Suppressor macrophage treated with lipopolysaccharide for 1 hour (primary cell): Measurements from ENCODE around the gene SIN3A.
A peak's percentile ranks its signal among the peaks of the same experiment; 100 is the strongest.
"Not testable (repeated sequence)": the region's sequence is repeated elsewhere in the genome, so short reads cannot be mapped to it uniquely, and the experiment has no call there.

Experiments used
- DNase-seq, 3 donors: peaks; one replicate each; pipeline ENCODE4 v3.0.0-alpha.2; 2020 to 2022

Gene SIN3A

GRCh38 chr15:75450307-75451201, 936 bp downstream of the SIN3A start:
- DNase-seq, result peak; percentile 98 to 99 (median 98)

- DNase-seq, result no peak
Observed at GRCh38 chr15:75449585-75450306, 1.7 kb downstream of the SIN3A start.

GRCh38 chr15:75448171-75448570, 3.3 kb downstream of the SIN3A start:
- DNase-seq, result peak; percentile 49 to 64 (median 53)

- DNase-seq, result no peak
Observed at GRCh38 chr15:75446151-75446550, 5.3 kb downstream of the SIN3A start.

GRCh38 chr15:75445324-75445723, 6.2 kb downstream of the SIN3A start:
- DNase-seq, result not testable (repeated sequence)

- DNase-seq, result peak in 1 of 3 donors; percentile 26
Observed at GRCh38 chr15:75443972-75444453, 7.5 kb downstream of the SIN3A start.

GRCh38 chr15:75437721-75438120, 13.8 kb downstream of the SIN3A start:
- DNase-seq, result no peak

- DNase-seq, result no peak
Observed at GRCh38 chr15:75436881-75437280, 14.6 kb downstream of the SIN3A start.

- no peak for DNase-seq
Observed at GRCh38 chr15:75431682-75432081, 19.8 kb downstream of the SIN3A start.

GRCh38 chr15:75431270-75431669, 20.2 kb downstream of the SIN3A start:
- DNase-seq, result no peak

- DNase-seq, result no peak
Observed at GRCh38 chr15:75430259-75430658, 21.2 kb downstream of the SIN3A start.

GRCh38 chr15:75428152-75428551, 23.3 kb downstream of the SIN3A start:
- no peak for DNase-seq

GRCh38 chr15:75425966-75426500, 25.5 kb downstream of the SIN3A start:
- no peak for DNase-seq

- no peak for DNase-seq
Observed at GRCh38 chr15:75422554-75422953, 28.9 kb downstream of the SIN3A start.

GRCh38 chr15:75420698-75421097, 30.8 kb downstream of the SIN3A start:
- DNase-seq, result no peak

GRCh38 chr15:75416584-75416983, 34.9 kb downstream of the SIN3A start:
- DNase-seq, result no peak

- no peak for DNase-seq
Observed at GRCh38 chr15:75410196-75410595, 41.3 kb downstream of the SIN3A start.

- DNase-seq, result no peak
Observed at GRCh38 chr15:75407083-75407482, 44.4 kb downstream of the SIN3A start.

- DNase-seq, result no peak
Observed at GRCh38 chr15:75403892-75404291, 47.6 kb downstream of the SIN3A start.

GRCh38 chr15:75397494-75397893, 54.0 kb downstream of the SIN3A start:
- no peak for DNase-seq

GRCh38 chr15:75389791-75390382, 61.6 kb downstream of the SIN3A start:
- no peak for DNase-seq

GRCh38 chr15:75383986-75384385, 67.5 kb downstream of the SIN3A start:
- not testable (repeated sequence) for DNase-seq

GRCh38 chr15:75380773-75381172, 70.7 kb downstream of the SIN3A start:
- no peak for DNase-seq
